Measurements from ENCODE around the gene DDX59. TPM values are rescaled to one million over a fixed set of nuclear protein-coding genes. Genes with fewer than 3 reads are reported as not detected.

Gene DDX59
- total RNA-seq, 1 experiment from 2014 or later, result 16.0 TPM

GRCh38 chr1:200644021-200644420, 25.7 kb downstream of the DDX59 start:
- H3K4me1 ChIP-seq (ENCODE audit: control insufficient read depth in 1 of 2, insufficient read depth in 2 of 2, low read length in 2 of 2), result peaks cover 33 to 47% of the 10 kb centered on the region in 2 experiments
- H3K36me3 ChIP-seq (ENCODE audit: control insufficient read depth in 1 of 2, insufficient read depth in 2 of 2, low read length in 2 of 2), result peaks cover 0 to 5% of the 10 kb centered on the region in 2 experiments; a peak in 2 of 4 replicates
- no peak for ATAC-seq
- no peaks in the 10 kb centered on the region for H3K9me2 ChIP-seq (ENCODE audit: insufficient read depth)
- no peaks in the 10 kb centered on the region for H4K20me1 ChIP-seq (ENCODE audit: insufficient read depth)
- no peak for DNase-seq (ENCODE audit: low read depth, low spot score)
- no peaks in the 10 kb centered on the region for H3K79me2 ChIP-seq (ENCODE audit: insufficient read depth, low read length)
- no peaks in the 10 kb centered on the region for H3K9me3 ChIP-seq (ENCODE audit: control insufficient read depth in 1 of 2, insufficient read depth in 1 of 2, low read depth in 1 of 2, low read length in 2 of 2)
- TF ChIP-seq ZNF274 (IDR thresholded peaks at IDR 0.05; ENCODE audit: low read depth, low read length) (no peak), ZFX (IDR thresholded peaks at IDR 0.05) (no peak), ZBTB33 (IDR thresholded peaks at IDR 0.05; ENCODE audit: extremely low read depth, insufficient replicate concordance, low read length) (no peak), SIN3A (IDR thresholded peaks at IDR 0.05; ENCODE audit: low read depth) (no peak), POLR2A (IDR thresholded peaks at IDR 0.05; ENCODE audit: borderline replicate concordance, extremely low read depth, insufficient read depth, insufficient read length) (no peak), POLR2AphosphoS5 (IDR thresholded peaks at IDR 0.05; ENCODE audit: low read depth, low read length) (no peak), EZH2 (IDR thresholded peaks at IDR 0.05) (no peak), ELF1 (IDR thresholded peaks at IDR 0.05; ENCODE audit: borderline replicate concordance, low read depth) (no peak), REST (IDR thresholded peaks at IDR 0.05; ENCODE audit: low read depth) (no peak), EGR1 (IDR thresholded peaks at IDR 0.05; ENCODE audit: low read depth) (no peak), JUND (IDR thresholded peaks at IDR 0.05) (no peak), YY1 (IDR thresholded peaks at IDR 0.05; ENCODE audit: extremely low read depth, insufficient replicate concordance, low read depth, low read length) (no peak), MAX (IDR thresholded peaks at IDR 0.05) (no peak), SRF (IDR thresholded peaks at IDR 0.05; ENCODE audit: low read depth) (no peak), CTCF (IDR thresholded peaks at IDR 0.05 in 2 of 3, conservative IDR thresholded peaks at IDR 0.05 in 1 of 3; ENCODE audit: borderline replicate concordance in 1 of 3, insufficient read depth in 1 of 3, low read depth in 2 of 3, low read length in 2 of 3) (no peak)
- ChIA-PET RAD21 (ENCODE audit: low non-redundant PET in 1 of 2, low total read pairs in 2 of 2, uncharacterized antibody in 2 of 2, unreplicated experiment in 2 of 2) (no interaction called here), POLR2A (interaction anchor here (1.7 kb wide), 1 partner anchor 26 kb away, joined by 4 read pairs; the partner anchor contains the start of gene DDX59), CTCF (no interaction called here)
- H3K4me3 ChIP-seq (replicated peaks in 1 of 2; ENCODE audit: low read depth in 1 of 2, low read length in 2 of 2), result no peak overlapping the region
- intact Hi-C loops (cut with micrococcal nuclease), result no loop called here
- no TSS peak for BruUV-seq (replicated peaks)
- H3K27me3 ChIP-seq (ENCODE audit: insufficient read depth, low read length), result no peaks in the 10 kb centered on the region
- H3K27ac ChIP-seq (ENCODE audit: low read depth, low read length), result no peak overlapping the region
- H3K9ac ChIP-seq (ENCODE audit: low read length), result no peak overlapping the region
- H3K4me2 ChIP-seq (ENCODE audit: low read length), result no peak overlapping the region
- no peak overlapping the region for H2AFZ ChIP-seq (ENCODE audit: low read depth, low read length, poor library complexity, severe bottlenecking)
